ENCODE results near the gene RGCC. TPM values are rescaled to one million over a fixed set of nuclear protein-coding genes. Genes with fewer than 3 reads are reported as not detected.

RGCC gene
- total RNA-seq, 1 donor from 2014 or later = 174 TPM

GRCh38 chr13:41454170-41454569 lies 3.2 kb upstream of the RGCC start:
- DNase-seq = no peak

GRCh38 chr13:41455725-41456419 lies 1.5 kb upstream of the RGCC start:
- no peak for DNase-seq

DNA sequence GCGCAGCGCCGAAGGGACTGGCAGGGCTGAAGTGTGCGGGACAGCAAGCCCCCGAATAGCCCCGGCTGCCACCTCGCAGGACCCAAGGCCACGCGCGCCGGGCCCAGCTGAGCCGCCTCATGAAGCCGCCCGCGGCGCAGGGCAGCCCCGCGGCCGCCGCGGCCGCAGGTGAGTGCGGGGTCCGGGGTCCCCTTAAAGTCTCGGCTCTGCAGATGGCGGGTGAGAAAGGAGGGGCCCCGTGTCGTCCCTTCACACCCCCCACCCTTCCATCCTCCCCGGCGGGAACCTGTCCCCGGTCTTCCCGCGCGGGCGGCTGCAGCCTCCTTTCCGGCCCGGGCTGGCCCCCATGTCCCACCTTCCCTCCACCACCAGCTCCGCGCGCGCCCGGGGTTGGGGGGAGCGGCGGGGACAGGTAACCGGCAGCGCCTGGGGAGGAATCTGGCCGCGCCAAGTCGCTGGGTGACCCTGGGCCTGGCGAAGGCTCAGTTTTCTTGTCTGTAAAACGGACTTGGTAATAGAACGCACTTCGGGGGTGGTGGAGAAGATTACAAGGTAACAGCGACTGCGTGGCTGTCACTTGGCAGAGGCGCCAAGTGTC lies 338 bp downstream of the RGCC start:
- DNase-seq = no peak

- peak; percentile 42 for DNase-seq
Measured at GRCh38 chr13:41458187-41458760, 924 bp downstream of the RGCC start.

DNA sequence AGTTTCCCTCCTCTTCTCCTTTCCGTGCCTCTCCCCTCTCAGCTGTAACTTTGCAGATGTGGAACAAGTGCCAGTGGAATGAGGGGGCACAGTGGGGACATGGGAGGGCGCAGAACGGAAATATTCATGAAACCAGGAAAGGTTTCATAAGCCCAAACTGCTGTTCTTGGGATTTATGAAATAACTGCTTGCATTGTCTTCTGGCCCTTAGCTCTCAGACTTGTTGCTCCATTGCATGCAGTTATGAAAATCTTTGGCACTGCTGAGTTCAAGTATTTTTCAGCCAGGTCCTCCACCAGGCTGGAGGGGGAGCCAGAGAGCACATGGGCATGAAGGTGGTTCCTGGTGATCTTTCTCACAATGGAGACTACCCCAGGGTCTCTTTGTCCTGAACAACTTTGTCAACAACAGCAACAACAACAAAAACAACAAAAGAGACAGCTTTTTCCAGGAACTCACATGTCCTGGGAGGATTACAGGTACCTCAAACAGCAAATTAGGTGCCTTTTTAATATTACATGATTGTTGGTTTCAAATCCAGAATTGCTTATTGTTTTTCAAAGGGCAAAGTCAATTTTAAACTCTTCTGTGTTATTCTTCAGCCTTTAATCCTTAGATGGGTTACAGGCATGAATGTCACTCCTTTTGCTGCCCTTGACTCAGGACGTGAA lies 1.5 kb downstream of the RGCC start:
- peak; percentile 81 for DNase-seq

DNA sequence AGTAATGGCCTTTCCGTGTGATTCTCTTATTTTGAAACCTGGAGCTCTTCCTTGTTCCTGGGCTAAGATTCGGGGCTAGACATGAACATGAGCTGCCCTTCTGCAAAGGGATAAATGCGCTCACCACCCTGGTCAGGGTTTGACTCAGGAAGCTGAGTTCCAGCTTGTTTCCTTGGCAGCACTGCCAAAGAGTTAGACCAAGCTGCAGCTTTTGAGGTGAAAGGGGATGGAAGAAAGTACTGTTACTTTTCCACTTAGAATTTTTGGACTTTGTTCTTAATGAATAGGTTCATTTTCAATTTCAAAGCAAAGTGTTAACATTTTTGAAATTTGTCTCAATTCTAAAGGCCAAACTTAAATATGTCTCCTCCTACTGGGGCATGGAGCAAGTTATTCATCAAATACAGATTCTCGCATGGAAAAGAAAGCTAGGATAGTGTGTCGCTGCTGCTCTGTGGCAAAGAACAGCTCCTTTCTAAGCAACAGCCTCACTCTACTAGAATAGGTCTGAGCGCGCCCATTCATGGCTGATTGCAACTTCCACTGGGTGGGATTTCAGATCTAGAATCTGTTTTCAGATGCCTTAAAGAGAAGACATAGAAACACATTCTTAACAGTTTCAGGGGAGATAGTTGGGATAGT lies 2.2 kb downstream of the RGCC start:
- DNase-seq = peak; percentile 55

- no peak for DNase-seq
Measured at GRCh38 chr13:41460074-41460465, 2.7 kb downstream of the RGCC start.

DNA sequence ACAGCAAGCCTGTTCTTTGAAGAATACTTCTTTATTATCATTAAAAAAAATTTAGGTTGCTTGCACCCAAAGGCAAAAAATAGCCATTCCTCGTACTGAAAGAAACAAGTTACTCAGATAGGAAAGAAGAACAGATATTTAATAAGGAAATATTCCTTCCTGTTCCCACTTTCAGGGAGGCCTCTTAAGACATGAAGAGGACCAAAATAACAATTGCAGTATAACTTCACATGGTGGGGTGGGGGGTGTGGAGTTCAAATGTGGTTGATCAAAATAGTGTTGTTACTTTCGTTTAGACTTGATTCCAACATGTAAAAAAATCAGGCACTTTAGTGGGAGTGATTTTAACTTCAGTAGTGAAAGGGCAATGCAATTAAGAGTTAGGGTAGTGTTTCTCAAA lies 3.6 kb downstream of the RGCC start:
- no peak for DNase-seq

- no peak for DNase-seq
Measured at GRCh38 chr13:41461527-41462139, 4.3 kb downstream of the RGCC start.

- DNase-seq = no peak
Measured at GRCh38 chr13:41462427-41462826, 5.1 kb downstream of the RGCC start.

- no peak for DNase-seq
Measured at GRCh38 chr13:41463838-41464602, 6.7 kb downstream of the RGCC start.

- DNase-seq = peak; percentile 98
Measured at GRCh38 chr13:41465241-41465847, 8.0 kb downstream of the RGCC start.

- no peak for DNase-seq
Measured at GRCh38 chr13:41465898-41466320, 8.6 kb downstream of the RGCC start.

GRCh38 chr13:41467425-41467945 lies 10.1 kb downstream of the RGCC start:
- DNase-seq = no peak

GRCh38 chr13:41468631-41469030 lies 11.3 kb downstream of the RGCC start:
- DNase-seq = no peak

DNA sequence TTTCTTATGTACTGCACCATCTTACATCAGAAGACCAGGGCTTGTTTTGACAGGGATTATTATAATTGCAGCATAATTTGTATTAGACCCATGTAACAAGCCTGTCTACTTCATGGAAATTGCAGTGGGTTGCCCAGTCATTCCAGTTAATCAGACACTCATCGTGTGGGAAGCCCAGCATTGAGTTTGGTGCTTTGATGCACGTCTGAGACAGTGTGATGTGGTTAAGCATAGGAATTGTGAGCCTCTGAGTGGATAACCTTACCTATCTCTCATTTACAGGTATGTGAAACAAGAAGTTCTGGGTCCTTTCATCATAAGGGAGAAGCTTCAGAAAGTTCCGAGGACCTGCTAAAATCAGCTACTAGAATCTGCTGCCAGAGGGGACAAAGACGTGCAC lies 12.8 kb downstream of the RGCC start:
- DNase-seq = no peak

GRCh38 chr13:41471785-41472184 lies 14.4 kb downstream of the RGCC start:
- DNase-seq = no peak

DNA sequence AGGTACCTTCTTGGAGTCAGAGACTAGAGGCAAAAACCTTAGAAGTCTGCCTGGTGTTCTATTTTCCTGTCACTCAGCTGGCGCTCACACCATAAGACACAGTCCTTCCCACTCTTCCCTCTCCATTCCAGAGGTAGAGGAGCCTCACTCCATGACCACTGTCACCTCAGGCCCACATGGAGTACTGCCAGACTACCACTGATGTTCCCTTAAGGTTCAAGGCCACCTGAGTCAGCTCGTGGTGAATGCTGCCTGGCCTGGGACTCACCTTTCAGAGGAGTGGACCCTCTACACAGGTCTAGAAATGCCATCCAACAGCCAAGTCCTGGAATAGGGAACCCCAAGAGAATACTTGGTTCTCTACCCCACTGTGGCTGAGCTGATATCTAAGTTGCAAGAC lies 29.9 kb downstream of the RGCC start:
- DNase-seq = no peak

- DNase-seq = no peak
Measured at GRCh38 chr13:41488124-41488523, 30.8 kb downstream of the RGCC start.

DNA sequence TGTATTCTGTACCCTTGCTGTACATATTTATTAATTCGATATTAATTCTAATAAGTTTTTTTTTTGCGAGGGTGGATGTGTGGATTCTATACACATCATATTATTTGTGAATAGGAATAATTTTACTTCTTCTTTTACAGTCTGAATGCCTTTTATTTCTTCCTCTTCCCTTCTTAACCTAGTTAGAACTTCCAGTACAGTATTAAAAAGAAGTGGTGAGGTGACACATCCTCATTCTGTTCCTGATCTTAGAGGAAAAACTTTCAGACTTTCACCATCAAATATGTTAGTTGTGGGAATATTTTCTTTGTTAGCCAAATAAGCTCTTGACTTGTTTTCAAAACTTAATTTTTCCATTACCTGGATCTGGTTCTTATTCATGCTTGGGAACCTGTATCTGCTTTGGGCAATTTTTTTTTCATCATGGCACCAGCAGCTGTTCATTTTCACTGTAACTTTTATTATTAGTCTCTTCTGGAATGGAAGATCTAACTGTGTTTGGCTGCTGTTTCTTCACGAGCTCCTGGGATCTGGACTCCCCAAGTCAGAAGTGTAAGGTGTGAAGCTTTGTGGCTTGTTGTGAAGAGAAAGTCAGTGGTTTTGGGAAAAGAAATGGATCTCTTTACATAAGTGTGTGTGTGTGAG lies 33.1 kb downstream of the RGCC start:
- DNase-seq = no peak

DNA sequence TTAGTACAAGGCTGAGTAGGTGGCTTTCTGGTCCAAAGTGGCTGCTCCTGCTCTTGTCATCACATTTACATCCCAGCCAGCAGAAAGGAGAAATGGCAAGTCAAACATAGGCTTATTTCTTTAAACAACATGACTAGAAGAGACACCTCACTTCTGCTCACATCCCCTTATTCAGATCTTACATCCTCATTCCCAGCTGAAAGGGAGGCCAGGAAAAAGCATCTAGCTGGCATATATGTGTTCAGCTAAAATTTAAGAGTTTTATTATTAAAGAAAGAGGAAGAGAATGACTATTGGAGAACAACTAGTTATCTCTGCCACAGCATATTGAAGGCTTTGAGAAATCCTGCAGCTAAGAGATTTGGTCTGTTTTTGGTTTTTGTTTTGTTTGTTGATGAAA lies 34.1 kb downstream of the RGCC start:
- no peak for DNase-seq
